ENCODE data around the gene ZNF165. TPM values are rescaled to one million over a fixed set of nuclear protein-coding genes. Genes with fewer than 3 reads are reported as not detected.
"Not testable (repeated sequence)": the region's sequence is repeated elsewhere in the genome, so short reads cannot be mapped to it uniquely, and the experiment has no call there.

Gene ZNF165
- polyA plus RNA-seq, 1 donor from 2014 or later: 1.4 TPM

DNA sequence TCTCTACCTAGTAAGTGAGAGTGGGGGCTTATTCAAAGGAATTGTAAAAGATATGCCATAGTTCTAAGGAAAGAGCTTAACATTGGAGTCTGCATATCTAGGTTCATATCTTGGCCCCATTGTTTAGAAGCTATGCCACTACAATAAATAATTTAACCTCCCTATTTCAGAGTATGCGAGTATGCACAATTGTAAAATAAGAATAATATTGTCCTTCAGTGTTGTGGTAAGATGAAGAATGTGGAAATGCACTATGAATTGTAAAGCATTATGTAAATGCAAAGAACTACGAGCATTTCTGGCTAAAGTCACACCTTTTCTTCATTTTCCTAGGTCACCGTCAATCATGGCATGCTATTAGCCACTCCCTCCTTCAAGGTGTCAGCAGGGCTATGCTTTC lies 16.1 kb upstream of the ZNF165 start:
- H3K9me3 ChIP-seq (ENCODE audit: low read length): no peaks in the 10 kb centered on the region
- no peak overlapping the region for H3K4me3 ChIP-seq (ENCODE audit: low read length)
- H3F3A ChIP-seq (ENCODE audit: insufficient read depth, low read length, poor library complexity, severe bottlenecking): no peaks in the 10 kb centered on the region
- H3K9ac ChIP-seq (ENCODE audit: low read length): no peak overlapping the region
- H3K4me2 ChIP-seq (ENCODE audit: low read length): no peak overlapping the region
- no peak overlapping the region for H3K27ac ChIP-seq (ENCODE audit: low read length)
- TF ChIP-seq SMC3 (conservative IDR thresholded peaks at IDR 0.05; ENCODE audit: poor library complexity) (no peak), TAF1 (IDR thresholded peaks at IDR 0.05; ENCODE audit: low read depth) (no peak), EZH2 (IDR thresholded peaks at IDR 0.05; ENCODE audit: borderline replicate concordance, insufficient read depth, low read length, poor library complexity, severe bottlenecking) (no peak), RAD21 (conservative IDR thresholded peaks at IDR 0.05) (no peak), MXI1 (conservative IDR thresholded peaks at IDR 0.05; ENCODE audit: poor library complexity, severe bottlenecking) (no peak), POLR2AphosphoS5 (IDR thresholded peaks at IDR 0.05) (no peak), EP300 (conservative IDR thresholded peaks at IDR 0.05; ENCODE audit: poor library complexity, severe bottlenecking) (no peak)
- TF ChIP-seq, protein P1, sequence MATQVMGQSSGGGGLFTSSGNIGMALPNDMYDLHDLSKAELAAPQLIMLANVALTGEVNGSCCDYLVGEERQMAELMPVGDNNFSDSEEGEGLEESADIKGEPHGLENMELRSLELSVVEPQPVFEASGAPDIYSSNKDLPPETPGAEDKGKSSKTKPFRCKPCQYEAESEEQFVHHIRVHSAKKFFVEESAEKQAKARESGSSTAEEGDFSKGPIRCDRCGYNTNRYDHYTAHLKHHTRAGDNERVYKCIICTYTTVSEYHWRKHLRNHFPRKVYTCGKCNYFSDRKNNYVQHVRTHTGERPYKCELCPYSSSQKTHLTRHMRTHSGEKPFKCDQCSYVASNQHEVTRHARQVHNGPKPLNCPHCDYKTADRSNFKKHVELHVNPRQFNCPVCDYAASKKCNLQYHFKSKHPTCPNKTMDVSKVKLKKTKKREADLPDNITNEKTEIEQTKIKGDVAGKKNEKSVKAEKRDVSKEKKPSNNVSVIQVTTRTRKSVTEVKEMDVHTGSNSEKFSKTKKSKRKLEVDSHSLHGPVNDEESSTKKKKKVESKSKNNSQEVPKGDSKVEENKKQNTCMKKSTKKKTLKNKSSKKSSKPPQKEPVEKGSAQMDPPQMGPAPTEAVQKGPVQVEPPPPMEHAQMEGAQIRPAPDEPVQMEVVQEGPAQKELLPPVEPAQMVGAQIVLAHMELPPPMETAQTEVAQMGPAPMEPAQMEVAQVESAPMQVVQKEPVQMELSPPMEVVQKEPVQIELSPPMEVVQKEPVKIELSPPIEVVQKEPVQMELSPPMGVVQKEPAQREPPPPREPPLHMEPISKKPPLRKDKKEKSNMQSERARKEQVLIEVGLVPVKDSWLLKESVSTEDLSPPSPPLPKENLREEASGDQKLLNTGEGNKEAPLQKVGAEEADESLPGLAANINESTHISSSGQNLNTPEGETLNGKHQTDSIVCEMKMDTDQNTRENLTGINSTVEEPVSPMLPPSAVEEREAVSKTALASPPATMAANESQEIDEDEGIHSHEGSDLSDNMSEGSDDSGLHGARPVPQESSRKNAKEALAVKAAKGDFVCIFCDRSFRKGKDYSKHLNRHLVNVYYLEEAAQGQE (IDR thresholded peaks at IDR 0.05; ENCODE audit: borderline replicate concordance): no peak
- TF ChIP-seq, protein P2, sequence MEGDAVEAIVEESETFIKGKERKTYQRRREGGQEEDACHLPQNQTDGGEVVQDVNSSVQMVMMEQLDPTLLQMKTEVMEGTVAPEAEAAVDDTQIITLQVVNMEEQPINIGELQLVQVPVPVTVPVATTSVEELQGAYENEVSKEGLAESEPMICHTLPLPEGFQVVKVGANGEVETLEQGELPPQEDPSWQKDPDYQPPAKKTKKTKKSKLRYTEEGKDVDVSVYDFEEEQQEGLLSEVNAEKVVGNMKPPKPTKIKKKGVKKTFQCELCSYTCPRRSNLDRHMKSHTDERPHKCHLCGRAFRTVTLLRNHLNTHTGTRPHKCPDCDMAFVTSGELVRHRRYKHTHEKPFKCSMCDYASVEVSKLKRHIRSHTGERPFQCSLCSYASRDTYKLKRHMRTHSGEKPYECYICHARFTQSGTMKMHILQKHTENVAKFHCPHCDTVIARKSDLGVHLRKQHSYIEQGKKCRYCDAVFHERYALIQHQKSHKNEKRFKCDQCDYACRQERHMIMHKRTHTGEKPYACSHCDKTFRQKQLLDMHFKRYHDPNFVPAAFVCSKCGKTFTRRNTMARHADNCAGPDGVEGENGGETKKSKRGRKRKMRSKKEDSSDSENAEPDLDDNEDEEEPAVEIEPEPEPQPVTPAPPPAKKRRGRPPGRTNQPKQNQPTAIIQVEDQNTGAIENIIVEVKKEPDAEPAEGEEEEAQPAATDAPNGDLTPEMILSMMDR (IDR thresholded peaks at IDR 0.05; ENCODE audit: poor library complexity, severe bottlenecking): no peak
- H2AFZ ChIP-seq (ENCODE audit: low read depth, low read length): no peak overlapping the region
- H3K9me2 ChIP-seq (ENCODE audit: insufficient read depth, low read length): no peaks in the 10 kb centered on the region
- H3K27me3 ChIP-seq (ENCODE audit: insufficient read depth, low read depth, low read length): no peaks in the 10 kb centered on the region
- H4K20me1 ChIP-seq (ENCODE audit: insufficient read depth): no peaks in the 10 kb centered on the region
- H3K79me2 ChIP-seq (replicated peaks; ENCODE audit: insufficient read depth, low read length): no peaks in the 10 kb centered on the region
- no peaks in the 10 kb centered on the region for H3K36me3 ChIP-seq (ENCODE audit: insufficient read depth, low read length)

DNA sequence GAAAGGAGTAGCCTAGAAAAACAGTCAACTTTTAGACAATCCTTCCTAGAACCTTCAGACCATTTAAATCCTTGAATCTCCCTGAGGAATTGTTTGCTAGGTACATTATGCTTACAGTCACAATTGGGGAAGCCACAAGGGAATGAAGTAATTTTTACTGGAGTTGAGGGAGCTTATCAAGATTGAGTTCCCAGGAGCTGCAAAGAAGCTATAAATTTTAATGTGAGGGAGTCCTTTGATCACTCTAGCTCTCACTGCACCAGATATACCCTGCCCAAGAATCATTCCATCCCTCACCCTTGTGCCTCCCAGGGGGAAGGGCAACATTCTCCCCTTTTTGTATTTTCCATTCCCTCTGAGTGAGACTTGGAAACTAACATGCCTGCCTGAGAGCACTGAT lies 12.3 kb upstream of the ZNF165 start:
- H3K9me3 ChIP-seq (ENCODE audit: low read length): no peaks in the 10 kb centered on the region
- no peak for TF ChIP-seq RAD21 (conservative IDR thresholded peaks at IDR 0.05)
- no peak for TF ChIP-seq MXI1 (conservative IDR thresholded peaks at IDR 0.05; ENCODE audit: poor library complexity, severe bottlenecking)
- no peaks in the 10 kb centered on the region for H3K9me2 ChIP-seq (ENCODE audit: insufficient read depth, low read length)
- no peak overlapping the region for H3K27ac ChIP-seq (ENCODE audit: low read length)
- no peaks in the 10 kb centered on the region for H4K20me1 ChIP-seq (ENCODE audit: insufficient read depth)
- H3K4me2 ChIP-seq (ENCODE audit: low read length): no peak overlapping the region
- no peak overlapping the region for H3K9ac ChIP-seq (ENCODE audit: low read length)
- no peaks in the 10 kb centered on the region for H3K27me3 ChIP-seq (ENCODE audit: insufficient read depth, low read depth, low read length)
- H3K36me3 ChIP-seq (ENCODE audit: insufficient read depth, low read length): no peaks in the 10 kb centered on the region
- H2AFZ ChIP-seq (ENCODE audit: low read depth, low read length): no peak overlapping the region
- H3K79me2 ChIP-seq (replicated peaks; ENCODE audit: insufficient read depth, low read length): no peaks in the 10 kb centered on the region
- no peak overlapping the region for H3K4me3 ChIP-seq (ENCODE audit: low read length)
- H3F3A ChIP-seq (ENCODE audit: insufficient read depth, low read length, poor library complexity, severe bottlenecking): no peaks in the 10 kb centered on the region

DNA sequence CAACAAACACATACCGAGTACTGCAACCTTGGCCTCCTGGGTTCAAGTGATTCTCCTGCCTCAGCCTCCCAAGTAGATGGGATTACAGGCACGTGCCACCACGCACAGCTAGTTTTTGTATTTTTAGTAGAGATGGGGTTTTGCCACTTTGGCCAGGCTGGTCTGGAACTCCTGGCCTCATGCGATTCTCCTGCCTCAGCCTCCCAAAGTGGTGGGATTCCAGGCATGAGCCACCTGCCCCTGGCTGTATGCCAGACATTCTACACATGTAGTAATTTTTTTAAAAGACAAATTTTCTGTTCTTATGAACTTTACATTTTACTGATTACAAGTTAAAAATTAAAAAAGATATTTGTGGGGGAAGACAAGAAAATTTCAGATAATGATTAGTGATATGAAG lies 9.4 kb upstream of the ZNF165 start:
- not testable (repeated sequence) for H4K20me1 ChIP-seq (ENCODE audit: insufficient read depth); H3K9ac ChIP-seq (ENCODE audit: low read length); H3K27ac ChIP-seq (ENCODE audit: low read length); H3K27me3 ChIP-seq (ENCODE audit: insufficient read depth, low read depth, low read length); H3K4me2 ChIP-seq (ENCODE audit: low read length); H3F3A ChIP-seq (ENCODE audit: insufficient read depth, low read length, poor library complexity, severe bottlenecking); H3K9me3 ChIP-seq (ENCODE audit: low read length); H3K9me2 ChIP-seq (ENCODE audit: insufficient read depth, low read length); H3K36me3 ChIP-seq (ENCODE audit: insufficient read depth, low read length); H3K79me2 ChIP-seq (replicated peaks; ENCODE audit: insufficient read depth, low read length); H3K4me3 ChIP-seq (ENCODE audit: low read length); H2AFZ ChIP-seq (ENCODE audit: low read depth, low read length)
